NCI-H1417 treated with DMSO at 0.1 percent for 48 hours (cell line): Measurements from ENCODE around the gene BBS9.
"Not testable (repeated sequence)": the region's sequence is repeated elsewhere in the genome, so short reads cannot be mapped to it uniquely, and the experiment has no call there.

Experiments
- DNase-seq: peaks from one replicate; lab custom pipeline; 2025; lab: John Stamatoyannopoulos, UW

The BBS9 gene

DNA sequence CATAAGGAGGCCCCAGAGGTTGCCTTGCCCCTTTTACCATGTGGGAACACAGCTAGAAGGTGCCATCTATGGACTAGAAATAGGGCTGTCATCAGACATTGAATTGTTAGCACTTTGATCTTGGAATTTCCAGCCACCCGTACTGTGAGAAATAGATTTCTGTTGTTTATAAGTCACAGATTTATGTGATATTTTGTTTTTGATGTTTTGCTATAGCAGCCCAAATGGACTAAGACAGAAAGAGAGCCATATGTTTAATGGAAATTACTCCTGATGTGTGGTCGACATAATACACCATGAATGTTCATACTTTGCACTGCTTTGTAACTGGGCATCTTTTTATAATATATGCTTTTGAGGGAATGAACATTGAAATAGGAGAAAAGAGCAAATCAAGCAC lies 302.2 kb downstream of the BBS9 start:
- DNase-seq = no peak

GRCh38 chr7:33432821-33433220 lies 303.5 kb downstream of the BBS9 start:
- DNase-seq = peak; percentile 21

DNA sequence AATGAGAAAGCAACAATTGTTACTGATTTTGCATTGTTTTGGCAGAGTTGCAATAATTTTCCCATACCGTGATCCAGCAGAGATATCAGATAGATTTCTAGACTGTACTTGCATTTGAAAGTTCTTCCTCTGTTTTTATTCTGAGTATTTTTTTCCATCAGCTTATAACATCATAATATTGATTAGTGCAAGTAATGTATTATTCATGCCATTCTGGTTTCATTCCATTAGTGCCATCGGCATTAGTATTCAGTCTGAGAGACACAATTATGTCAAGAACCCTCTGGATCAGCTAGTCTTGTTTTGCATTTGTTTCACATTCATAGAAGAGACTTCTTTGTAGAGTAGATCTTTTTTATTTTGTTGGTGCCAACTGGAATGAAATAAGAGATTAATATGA lies 304.0 kb downstream of the BBS9 start:
- DNase-seq = no peak

GRCh38 chr7:33444511-33444910 lies 315.1 kb downstream of the BBS9 start:
- DNase-seq = no peak

DNA sequence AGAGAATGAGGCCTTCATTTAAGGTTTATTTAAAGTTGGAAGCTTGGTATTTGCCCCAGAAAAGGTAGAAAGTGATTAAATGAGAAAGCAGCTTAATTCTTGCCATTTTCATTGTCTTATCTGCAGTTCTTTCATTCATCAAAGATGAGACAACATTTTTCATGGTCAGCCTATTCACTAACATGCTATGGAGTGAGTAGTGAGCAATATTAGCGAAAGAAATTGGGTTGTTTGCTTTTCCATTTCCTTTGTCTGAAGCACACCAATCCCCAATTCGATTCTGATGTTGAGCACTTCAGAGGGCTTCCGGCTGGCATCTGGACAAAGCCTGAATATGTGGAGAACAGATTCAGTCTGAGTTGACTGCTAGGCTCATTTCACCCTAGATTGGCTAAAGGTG lies 317.2 kb downstream of the BBS9 start:
- peak; percentile 24 for DNase-seq

- DNase-seq = no peak
Observed at GRCh38 chr7:33448035-33448434, 318.7 kb downstream of the BBS9 start.

DNA sequence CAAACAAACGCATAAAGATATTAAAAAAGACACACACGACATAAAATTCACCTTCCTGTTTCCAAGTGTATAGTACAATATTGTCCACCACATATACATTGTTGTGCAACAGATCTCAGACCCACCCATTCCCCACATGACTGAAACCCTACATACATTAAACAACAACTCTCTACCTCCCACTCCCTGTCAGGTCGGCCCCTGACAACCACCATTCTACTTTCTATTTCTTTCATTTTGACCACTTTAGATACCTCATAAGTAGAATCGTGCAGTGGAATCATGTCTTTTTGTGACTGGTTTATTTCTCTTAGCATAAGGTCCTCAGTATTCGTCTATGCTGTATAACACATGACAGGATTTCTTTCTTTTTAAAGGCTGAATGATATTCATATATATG lies 320.5 kb downstream of the BBS9 start:
- no peak for DNase-seq

DNA sequence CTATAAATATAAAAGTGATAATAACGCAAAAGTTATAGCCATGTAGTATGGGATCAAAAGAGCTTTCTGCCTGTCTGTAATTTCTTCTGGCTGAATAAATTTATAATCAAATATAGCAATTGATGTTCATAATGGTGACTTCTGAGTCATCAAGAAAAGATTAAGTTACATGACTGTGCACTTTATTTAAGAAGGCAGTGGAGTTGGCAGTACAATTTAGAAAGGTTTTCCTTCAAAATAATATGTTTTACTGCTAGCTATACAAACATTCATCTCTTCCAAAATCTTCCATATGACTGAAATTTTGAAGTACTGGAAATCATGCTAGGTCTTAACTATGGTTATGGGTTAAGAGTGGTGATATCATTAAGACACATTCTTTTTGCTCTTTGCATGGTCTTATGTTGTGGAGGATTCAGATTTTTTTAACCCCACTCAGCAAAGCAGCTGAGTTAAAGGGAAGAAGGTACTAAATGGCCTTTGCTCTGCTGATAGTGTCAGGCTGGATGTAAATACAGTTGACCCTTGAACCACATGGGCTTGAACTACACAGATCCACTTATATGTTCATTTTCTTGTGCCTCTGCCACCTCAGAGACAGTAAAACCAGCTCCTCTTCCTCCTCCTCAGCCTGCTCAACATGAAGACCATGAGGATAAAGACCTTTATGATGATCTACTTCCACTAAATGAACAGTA lies 323.6 kb downstream of the BBS9 start:
- no peak for DNase-seq

DNA sequence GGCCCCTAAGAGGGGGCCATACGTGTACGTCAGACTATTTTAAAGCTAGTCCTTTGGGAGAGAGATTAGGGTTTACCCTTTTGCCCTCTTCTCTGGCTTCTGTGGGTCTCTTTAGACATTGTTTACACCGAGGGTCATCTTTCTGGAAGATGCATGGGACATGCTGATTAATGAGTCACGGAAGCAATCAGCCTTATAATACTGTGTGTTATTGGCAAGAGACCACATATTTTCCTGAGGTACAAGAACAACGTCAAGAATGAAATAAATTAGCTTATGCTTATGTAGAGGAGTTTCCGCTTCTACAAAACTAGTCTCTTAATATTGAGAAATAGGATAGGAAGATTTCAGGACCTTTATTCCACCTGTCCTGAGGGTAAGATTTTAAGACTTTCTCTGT lies 327.7 kb downstream of the BBS9 start:
- no peak for DNase-seq

DNA sequence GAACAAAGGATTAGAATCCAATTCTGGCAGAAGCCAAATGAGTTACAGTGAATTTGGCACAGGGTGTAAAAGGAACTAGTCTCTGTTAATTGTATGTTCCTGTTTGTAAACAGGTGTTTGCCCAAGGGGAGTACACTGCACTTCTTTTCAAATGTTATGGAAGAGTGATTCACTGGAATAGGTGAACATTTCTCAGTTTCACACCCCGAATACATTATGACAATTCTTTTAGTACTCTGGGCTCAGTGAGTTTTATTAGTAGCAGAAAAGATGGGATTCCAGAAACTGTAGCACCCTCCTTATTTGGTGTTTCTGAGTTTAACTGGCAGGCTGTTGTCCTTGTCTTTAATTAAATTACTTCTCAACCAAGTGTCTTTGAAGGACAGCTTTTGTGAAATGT lies 329.2 kb downstream of the BBS9 start:
- no peak for DNase-seq

GRCh38 chr7:33459340-33459751 lies 330.0 kb downstream of the BBS9 start:
- DNase-seq = no peak

DNA sequence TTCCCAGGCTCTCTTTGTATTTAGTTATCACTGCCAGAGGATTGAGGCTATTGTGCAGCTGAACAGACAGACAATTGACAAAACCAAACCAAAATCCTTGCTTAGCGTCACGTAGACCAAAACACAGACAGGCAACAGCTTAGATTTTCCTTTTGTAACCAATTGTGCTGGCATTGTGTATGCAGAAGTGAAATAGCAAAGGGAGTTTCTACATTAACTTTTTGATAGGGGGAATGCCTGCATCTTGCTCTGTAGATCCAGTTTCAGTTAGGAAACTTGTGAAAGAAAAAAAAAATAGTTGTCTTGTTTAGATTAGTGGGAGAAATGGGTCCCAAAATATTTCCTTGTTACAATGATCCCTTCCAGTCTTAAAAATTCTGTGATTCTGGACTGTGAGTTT lies 333.8 kb downstream of the BBS9 start:
- no peak for DNase-seq

DNA sequence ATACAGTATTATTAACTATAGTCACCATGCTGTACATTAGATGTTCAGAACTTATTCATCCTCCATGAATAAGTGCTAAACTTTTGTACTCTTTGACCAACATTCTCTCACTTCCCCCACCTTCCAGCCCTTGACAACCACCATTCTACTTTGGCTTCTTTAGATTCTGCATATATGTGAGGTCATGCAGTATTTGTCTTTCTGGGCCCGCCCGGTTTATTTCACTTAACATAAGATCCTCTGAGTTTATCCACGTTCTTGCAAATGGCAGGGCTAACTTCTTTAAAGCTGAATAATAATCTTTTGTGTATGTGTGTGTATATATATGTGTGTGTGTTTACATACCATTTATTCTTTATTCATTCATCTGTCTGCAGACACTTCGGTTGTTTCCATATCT lies 336.8 kb downstream of the BBS9 start:
- DNase-seq = no peak

- no peak for DNase-seq
Observed at GRCh38 chr7:33471636-33472242, 342.4 kb downstream of the BBS9 start.

GRCh38 chr7:33472348-33473025 lies 343.1 kb downstream of the BBS9 start:
- no peak for DNase-seq

- no peak for DNase-seq
Observed at GRCh38 chr7:33477719-33478480, 348.5 kb downstream of the BBS9 start.

- not testable (repeated sequence) for DNase-seq
Observed at GRCh38 chr7:33484476-33484875, 355.1 kb downstream of the BBS9 start.

DNA sequence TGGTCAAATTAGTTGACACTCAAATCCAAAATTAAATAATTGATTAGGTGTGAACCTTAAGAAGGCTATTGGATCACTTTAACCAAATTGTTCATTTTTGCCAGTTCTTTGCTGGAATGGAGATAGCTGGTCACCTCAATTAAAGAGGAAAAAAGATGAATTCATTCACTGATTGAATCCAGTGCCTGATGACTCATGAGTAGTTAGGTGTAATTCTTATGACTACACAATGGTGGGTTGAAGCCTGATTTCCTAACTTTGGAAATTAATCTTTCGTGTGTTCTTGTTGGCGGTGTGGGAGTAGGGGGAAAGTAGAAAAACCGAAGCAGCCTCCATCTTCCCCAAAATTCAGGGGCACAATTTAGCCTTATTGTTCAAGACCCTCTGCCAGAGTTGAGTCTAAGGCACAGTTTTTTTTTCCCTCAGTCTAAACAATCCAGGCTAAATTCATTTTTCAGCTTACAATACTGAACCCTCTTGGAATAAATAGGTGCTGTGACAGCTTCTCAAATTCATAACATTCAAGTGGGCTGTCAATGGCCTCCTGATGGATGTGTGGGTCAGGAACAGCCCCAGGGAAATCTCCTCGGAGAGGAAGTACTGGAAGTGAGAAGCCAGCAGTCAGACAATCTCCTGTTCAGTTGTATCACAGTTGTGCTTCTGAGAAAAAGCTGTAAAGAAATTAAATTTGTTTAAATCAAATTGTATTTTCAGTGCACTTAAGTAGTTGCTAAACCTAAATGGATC lies 356.6 kb downstream of the BBS9 start:
- DNase-seq = no peak

- no peak for DNase-seq
Observed at GRCh38 chr7:33486633-33487032, 357.3 kb downstream of the BBS9 start.

DNA sequence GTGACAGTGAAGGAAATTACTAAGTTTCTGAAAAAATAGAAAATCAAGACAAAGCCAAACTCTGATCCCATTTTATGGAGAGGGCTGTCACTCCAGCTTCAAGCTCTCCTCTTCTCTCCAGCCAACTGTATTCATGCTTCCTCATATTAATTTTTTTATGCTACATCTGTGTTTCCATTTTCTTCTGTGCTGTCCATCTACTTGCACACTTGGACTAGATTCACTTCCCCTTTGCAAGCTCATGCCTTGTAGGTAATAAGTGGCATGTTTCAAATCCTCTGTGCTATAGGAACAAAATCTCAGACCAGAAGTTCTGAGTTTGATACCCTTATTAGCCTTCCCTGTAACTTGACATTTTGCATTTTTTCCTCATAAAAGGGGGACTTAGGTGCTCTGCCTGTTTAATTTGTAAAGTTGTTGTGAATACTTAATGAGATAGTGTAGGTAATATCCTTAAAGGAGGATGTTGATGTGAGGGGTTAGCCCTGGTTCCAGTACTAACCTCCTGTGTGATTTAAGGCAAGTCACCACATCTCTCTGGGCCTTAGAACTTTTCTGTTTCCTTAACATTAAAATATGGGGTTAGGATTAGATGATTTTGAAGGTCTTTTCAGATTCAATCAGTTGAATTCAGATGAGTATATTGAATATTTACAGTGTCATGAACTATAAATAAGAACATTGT lies 358.8 kb downstream of the BBS9 start:
- no peak for DNase-seq

GRCh38 chr7:33494474-33494873 lies 365.1 kb downstream of the BBS9 start:
- peak; percentile 17 for DNase-seq
